HG03135 (cell line): ENCODE results near the gene BRD7.
"Not testable (repeated sequence)": the region's sequence is repeated elsewhere in the genome, so short reads cannot be mapped to it uniquely, and the experiment has no call there.

Experiments used
- ATAC-seq: cut with Tn5 transposase; IDR thresholded peaks from one replicate; pipeline ENCODE4 v1.9.1; 2021; ENCODE audit warnings: mild to moderate bottlenecking, moderate library complexity; ENCODE audit not compliant: unreplicated experiment

BRD7 gene

DNA sequence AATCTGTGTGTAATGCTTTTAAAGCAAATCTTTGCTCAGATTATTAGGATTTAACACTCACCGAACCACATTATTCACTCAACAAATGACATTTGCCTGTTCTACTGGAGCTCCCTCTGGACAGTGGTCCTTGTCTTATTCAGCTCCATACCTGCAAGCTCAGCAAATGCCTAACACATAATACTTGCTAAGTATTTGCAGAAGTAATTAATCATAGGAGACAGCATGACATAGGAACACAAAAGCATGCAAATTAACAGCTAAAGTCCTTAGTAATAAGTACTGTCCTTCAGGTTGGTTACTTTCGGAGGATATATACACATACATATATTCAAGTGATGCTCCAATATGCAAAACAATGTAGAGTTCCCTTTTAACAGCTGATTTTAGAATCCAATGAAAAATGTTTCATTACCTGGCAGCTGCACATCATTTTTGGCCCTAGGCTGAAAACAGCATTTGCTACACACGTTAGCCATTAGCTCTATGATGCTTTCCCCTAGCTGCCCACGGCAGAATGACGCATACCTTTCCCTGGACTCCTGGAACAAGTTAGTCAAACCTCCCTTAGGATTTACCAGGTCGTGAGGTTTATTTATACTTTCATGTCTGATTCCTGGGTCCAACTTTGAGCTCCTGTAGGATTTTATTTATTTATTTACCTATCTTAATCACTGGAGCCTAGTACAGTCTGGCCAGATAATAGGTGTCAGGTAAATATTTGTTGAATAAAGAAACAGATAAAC lies 8.6 kb downstream of the BRD7 start:
- no peak for ATAC-seq

DNA sequence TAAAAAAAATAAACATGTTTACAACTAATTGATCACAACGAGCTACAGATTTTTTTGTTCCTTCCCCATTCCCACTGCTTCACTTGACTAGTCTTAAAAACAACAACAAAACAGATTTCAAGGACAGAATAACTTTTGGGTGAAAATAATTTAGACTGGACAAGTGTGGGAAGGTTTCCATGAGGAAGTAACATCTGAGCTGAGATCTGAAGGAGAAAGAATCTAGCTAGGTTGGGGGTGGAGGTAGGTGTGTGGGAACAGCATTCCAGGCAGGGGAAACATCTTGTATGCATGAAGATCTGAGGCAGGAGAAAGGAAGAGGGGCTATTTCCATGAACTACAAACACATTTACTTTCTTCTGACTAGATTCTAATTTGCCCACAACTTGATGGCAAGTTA lies 9.2 kb downstream of the BRD7 start:
- ATAC-seq: no peak

DNA sequence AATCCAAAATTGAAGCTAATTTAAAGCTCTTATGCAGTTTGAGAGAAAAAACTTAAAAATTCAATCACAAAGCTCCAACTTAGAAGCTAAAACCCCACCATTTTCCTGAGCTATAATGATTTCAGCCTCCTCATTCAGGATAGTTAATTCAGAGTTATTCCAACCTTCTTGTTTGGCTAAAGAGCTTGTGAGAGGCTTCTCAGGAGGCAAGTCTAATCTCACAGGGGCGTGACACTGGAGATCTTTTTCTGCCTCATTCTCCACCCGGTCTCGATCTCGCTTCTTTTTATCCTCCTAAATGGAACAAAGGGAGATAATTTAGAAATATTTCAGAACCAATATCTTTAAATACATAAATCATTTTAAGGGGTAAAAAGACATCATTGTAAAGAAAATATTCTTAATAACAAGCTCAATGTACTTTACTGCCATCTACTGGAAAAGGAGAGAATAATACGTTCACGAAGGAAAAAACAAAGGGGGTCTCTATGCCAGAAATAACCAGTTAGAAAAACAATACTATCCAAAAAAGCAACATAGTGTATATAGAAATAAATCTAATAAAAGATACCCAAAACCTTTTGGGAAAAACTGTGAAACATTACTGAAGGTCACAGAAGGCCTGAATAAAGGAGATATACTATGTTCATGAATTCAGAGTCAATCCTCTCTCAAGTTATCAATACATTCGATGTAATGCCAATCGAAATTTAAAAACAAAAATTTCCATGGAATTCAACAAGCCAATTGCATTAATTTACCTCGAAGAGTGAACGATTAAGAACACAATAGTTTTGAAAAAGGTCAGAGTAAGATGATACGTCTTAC lies 13.9 kb downstream of the BRD7 start:
- no peak for ATAC-seq

GRCh38 chr16:50354082-50354481 lies 14.7 kb downstream of the BRD7 start:
- ATAC-seq: no peak

GRCh38 chr16:50351952-50352351 lies 16.8 kb downstream of the BRD7 start:
- ATAC-seq: no peak

GRCh38 chr16:50351116-50351515 lies 17.7 kb downstream of the BRD7 start:
- ATAC-seq: no peak

- ATAC-seq: not testable (repeated sequence)
Measured at GRCh38 chr16:50345210-50345609, 23.6 kb downstream of the BRD7 start.

GRCh38 chr16:50343566-50343965 lies 25.2 kb downstream of the BRD7 start:
- ATAC-seq: not testable (repeated sequence)

- no peak for ATAC-seq
Measured at GRCh38 chr16:50340578-50340977, 28.2 kb downstream of the BRD7 start.

DNA sequence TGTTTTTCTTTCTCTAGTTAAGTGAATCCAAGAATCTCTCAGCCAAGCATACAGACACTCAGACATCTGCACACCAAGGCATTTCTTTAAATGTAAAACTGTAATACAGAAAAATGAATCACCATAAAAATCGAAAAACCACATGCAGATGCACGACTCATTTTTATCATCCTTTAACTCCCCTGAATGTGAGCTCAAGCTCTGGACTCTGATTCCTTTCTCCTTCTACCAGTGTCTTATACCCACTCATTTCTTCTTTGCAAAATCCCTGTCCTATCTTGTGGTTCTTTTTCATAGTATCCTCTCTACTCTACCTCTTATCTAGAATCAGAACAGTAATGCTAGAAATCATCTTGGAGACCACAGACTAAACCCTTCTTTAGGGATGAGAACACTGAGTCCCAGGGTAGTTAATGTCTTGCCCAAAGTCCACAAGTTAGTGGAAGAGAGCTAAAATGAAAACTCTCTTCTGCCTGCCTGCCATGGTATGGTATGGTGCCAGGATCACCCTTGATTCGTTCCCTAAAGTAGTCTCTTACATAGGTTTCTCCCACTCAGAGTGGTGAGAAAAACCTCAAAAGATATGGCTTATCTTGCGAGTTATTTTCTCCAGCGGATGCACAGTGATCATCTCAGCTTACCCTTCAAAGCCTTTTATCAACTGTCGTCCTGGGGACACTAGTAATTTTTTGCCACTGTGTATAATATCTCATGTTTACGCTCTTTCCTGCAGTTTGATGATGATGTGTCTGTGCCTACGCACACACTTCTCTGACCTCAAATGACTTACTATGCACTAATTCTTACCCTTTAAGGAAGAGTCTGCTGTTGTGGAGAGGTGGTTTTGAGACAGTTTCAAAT lies 30.2 kb downstream of the BRD7 start:
- ATAC-seq: no peak

GRCh38 chr16:50336884-50337283 lies 31.9 kb downstream of the BRD7 start:
- ATAC-seq: no peak

DNA sequence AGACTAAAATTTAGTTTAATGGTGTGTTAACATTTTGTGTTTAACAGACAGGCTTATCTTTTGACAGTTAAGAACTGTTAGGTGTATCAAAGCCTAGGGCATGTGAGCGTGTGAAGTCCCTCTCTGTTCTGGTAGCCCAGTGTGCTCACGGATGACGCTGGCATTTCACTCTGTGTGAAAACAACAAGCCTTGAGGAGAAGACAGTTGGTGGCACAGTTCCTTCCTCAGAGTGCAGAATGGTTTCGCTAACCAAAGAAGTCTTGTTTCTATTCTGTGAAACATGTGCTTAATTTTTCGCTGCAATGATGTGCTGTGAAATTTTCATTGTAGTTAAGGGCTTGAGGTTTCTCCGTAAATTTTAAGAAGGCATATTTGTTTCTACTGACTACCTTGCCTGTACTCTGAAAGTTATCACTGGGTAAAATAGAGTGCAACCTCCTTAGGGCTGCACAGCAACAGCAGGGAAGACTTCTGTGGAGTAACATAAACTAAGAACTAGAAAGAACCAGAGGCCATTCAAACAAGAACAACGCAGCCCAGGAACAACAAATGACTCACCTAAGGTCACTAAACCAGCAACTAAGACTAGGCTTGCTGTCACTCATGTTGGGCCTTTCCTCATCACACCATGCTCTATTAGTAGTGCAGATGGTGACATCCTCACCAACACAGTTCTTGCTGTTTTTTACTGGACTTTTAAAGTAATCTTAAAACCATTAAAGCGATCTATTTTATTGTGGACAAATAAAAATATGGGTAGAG lies 33.4 kb downstream of the BRD7 start:
- no peak for ATAC-seq

- no peak for ATAC-seq
Measured at GRCh38 chr16:50334106-50334975, 34.4 kb downstream of the BRD7 start.

DNA sequence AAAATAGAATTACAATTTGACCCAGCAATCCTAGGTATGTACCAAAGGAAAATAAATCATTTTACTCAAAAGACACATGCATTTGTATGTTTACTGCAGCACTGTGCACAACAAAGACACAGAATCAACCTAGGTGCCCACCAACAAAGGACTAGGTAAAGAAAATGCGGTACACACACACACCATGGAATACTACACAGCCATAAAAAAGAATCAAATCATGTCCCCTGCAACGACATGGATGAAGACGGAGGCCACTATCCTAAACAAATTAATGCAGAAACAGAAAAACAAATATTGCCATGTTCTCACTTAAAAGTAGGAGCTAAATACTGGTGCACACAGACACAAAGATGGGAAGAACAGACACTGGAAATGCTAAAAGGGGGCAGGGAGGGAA lies 36.2 kb downstream of the BRD7 start:
- ATAC-seq: no peak

- ATAC-seq: no peak
Measured at GRCh38 chr16:50331570-50331969, 37.2 kb downstream of the BRD7 start.

- no peak for ATAC-seq
Measured at GRCh38 chr16:50329446-50330189, 39.2 kb downstream of the BRD7 start.

GRCh38 chr16:50326835-50327465 lies 41.8 kb downstream of the BRD7 start:
- no peak for ATAC-seq

GRCh38 chr16:50326264-50326663 lies 42.5 kb downstream of the BRD7 start:
- no peak for ATAC-seq
